NCI-H146 (cell line): ENCODE data around the gene ATP8B3.

Experiments used
- DNase-seq: peaks from one replicate; lab custom pipeline; 2025; lab: John Stamatoyannopoulos, UW

The ATP8B3 gene, protein sequence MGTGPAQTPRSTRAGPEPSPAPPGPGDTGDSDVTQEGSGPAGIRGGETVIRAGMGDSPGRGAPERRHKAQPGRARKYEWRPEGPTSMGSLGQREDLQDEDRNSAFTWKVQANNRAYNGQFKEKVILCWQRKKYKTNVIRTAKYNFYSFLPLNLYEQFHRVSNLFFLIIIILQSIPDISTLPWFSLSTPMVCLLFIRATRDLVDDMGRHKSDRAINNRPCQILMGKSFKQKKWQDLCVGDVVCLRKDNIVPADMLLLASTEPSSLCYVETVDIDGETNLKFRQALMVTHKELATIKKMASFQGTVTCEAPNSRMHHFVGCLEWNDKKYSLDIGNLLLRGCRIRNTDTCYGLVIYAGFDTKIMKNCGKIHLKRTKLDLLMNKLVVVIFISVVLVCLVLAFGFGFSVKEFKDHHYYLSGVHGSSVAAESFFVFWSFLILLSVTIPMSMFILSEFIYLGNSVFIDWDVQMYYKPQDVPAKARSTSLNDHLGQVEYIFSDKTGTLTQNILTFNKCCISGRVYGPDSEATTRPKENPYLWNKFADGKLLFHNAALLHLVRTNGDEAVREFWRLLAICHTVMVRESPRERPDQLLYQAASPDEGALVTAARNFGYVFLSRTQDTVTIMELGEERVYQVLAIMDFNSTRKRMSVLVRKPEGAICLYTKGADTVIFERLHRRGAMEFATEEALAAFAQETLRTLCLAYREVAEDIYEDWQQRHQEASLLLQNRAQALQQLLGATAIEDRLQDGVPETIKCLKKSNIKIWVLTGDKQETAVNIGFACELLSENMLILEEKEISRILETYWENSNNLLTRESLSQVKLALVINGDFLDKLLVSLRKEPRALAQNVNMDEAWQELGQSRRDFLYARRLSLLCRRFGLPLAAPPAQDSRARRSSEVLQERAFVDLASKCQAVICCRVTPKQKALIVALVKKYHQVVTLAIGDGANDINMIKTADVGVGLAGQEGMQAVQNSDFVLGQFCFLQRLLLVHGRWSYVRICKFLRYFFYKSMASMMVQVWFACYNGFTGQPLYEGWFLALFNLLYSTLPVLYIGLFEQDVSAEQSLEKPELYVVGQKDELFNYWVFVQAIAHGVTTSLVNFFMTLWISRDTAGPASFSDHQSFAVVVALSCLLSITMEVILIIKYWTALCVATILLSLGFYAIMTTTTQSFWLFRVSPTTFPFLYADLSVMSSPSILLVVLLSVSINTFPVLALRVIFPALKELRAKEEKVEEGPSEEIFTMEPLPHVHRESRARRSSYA (N-terminal part only)

DNA sequence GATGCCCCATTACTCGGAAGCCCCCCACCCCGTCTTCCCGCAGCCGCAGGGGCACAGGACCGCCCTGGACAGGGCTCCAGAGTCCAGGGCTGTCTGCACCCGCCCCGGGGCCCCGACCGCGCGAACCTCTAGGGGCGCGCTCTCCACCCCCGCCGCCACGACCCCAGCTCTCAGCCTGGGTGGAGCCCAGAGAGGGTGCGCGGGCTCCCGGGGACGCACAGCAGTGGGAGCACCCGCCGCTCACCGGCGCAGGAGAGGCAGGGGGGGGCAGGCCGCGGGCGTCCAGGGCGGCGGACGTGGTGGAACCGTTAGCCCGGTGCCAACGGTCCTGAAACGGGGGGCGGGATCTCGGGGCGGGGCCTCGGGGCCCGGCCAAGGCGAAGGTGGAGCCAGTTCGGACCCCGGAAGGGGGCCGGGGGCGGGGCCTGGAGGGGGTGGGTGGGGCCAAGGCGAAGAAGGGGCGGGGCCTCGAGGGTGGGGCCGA lies at the start of gene ATP8B3:
Gene ATP8B3, minus strand, starts transcription at position 335 of the 484 bp plus-strand sequence. CDS start 540 bp downstream, outside the sequence.
- no peak for DNase-seq

DNA sequence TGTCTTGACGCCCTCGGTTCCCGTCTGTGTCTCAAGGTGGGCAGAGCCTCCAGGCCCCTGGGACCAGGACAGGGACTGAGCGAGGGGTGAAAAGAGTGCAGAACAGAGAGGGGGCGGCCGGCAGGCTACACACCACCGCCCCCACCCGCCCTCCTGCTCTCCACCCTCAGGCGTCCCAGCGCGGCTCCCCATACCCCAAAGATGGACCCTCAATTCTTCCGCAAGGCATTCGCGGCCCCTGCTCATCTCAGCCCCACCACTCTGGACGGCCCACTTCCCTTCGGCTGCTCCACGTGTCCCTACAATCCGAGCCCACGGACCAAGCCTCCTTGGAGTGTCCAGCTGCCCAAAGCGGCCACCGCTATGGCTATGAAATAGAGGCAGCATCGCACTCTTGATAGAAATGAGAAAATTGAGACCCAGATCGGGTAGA lies 49.5 kb upstream of the ATP8B3 start:
- no peak for DNase-seq

DNA sequence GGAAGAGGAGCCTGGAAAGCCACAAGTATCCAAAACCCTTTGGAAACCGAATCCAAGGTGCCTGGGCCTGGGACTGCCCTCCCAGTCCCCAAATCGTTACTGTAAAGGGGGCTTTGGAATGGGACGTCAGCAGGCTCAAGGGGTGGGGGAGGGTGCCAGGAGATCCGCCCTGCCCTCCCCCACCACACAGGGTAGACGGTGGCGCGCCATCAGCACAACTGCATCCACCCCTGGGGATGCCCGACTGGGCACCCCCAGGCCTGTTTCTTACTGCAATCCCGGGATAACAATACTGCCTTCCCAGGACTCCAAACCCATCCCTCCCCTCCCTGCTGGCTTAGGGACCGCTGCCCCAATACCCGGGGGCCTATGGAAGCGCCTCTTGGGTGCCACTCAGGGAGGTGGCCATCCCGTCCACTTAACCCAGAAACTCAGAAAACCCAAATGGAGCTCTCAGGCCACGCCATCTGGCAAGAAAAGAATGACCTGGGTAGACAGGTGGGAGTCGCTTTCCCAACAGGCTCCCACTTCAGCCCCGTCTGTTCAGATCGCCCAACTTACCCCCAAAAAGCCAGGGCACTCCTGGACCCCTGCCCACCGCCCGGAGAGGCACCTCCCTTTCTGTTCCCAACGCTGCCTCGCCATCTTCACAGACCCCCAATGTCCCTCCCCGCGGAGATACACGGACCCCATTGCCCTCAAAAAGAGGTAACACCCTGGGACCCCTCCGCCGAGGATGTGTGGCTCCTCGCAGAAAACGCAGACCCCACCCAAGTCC lies 48.9 kb upstream of the ATP8B3 start:
- no peak for DNase-seq

DNA sequence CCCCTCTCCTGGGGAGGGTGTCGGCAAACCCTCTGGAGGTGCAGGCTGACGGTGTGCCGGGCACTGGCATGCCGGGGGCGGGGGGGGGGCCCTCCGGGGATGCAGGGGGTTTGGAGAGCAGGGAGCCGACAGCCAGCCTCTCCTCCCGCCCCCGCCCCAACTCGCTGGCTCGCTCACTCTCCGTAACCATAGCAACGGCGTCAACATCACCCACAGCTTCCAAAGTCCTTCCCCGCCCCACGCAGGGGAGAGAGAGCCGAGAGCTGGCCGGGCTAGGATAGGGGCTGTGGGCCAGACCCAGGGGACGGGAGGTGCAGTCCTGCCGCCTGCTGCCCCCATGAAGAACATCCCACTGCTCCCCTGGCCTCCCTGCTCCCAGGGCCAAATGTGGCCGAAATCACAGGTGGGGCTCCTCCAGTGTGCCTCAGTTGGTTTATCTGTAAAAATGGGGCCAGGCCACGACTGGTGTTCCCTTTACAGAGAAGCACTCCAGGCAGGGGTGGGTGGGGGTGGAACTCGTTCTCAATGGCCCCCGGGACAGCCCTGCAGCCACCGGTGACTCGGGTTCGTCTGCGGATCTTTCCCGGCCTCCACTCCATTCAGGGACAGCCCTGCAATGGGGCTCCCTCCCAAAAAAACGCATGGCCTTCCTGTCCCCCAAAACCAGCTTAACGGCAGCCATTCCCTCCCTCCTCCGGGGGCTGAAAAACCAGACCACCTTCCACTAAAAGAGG lies 48.1 kb upstream of the ATP8B3 start:
- DNase-seq = no peak

DNA sequence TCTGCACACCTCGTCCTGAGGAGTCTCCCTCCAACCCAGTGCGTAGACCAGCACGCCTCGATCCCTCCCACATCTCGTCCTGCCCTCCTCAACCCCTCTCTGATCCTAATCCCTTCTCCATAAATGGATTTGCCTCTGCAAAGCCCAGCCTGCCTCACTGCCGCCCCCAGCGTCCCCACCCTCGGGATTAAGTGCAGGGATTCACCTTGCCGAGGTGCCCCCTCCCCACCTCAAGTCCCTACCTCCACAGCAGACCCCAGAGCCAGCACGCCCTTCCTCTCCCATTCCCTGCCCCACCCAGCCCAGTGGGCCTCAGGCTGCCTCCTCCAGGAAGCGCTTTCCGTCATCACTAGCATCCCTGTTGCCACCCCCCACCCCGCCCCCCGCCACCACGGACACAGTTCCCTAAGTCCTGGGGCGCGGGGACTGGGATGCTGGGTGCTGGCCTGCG lies 47.3 kb upstream of the ATP8B3 start:
- DNase-seq = no peak

DNA sequence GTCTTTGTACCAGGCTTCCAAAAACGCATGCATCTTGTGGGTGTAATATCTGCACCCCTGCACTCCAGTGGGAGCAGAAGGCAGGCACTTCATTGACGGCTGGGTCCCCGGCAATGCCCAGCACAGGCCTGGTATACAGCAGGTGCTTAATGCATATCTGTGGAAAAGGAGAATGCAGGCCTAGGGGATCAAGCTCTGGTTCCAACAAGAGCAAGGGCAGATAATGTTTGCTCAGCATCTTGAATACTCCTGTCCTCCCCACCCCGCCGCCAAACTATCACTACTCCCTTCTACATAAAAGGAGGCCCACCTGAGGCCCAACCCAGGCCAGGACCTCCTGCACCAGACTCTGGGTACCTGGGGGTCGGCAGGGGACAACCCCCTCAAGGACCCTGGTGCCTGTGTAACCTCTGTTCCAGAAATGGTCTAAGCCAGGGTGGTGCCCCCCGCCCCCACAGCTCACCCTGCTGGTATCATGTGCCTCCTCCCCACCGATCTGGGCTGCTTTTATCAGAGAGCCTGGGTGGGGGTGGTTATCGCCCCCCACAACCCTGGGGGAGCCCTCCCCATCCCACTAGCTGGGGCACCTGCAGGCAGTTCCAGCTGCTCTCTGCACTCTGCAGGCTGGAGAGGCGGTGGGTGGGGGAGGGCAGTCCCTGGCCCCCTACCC lies 46.5 kb upstream of the ATP8B3 start:
- DNase-seq = no peak

DNA sequence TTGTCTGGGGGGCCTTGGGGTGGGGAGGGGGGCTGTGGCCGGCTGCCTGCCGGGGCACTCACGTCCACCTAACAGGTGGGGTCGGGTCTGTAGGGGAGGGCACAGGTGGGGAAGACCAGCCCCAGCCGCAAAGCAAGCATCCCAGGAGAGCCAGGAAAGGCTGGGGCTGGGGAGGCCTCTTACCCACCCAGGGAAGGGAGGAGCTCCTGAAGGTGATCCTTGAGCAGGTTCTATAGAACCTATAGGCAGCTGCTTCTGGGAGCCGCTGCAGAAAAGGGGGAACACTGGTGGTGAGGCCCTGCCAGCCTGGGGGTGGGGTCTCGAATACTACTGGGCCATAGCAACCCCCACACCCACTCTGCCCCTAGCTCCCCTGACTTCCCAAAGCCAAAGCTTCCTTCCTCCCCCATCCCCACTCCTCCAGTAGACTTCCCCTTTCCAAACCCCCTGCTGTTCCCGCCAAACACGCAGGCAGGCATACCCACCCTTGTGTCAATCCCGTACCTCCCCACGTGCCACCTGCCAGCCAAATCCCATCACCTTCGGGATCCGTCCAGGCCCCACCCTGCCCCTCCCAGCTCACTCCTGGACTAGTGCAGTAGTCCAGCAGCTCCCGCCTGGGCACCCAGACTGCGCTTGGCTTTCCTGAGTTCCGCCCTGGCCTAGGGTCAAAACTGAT lies 45.7 kb upstream of the ATP8B3 start:
- DNase-seq = no peak

DNA sequence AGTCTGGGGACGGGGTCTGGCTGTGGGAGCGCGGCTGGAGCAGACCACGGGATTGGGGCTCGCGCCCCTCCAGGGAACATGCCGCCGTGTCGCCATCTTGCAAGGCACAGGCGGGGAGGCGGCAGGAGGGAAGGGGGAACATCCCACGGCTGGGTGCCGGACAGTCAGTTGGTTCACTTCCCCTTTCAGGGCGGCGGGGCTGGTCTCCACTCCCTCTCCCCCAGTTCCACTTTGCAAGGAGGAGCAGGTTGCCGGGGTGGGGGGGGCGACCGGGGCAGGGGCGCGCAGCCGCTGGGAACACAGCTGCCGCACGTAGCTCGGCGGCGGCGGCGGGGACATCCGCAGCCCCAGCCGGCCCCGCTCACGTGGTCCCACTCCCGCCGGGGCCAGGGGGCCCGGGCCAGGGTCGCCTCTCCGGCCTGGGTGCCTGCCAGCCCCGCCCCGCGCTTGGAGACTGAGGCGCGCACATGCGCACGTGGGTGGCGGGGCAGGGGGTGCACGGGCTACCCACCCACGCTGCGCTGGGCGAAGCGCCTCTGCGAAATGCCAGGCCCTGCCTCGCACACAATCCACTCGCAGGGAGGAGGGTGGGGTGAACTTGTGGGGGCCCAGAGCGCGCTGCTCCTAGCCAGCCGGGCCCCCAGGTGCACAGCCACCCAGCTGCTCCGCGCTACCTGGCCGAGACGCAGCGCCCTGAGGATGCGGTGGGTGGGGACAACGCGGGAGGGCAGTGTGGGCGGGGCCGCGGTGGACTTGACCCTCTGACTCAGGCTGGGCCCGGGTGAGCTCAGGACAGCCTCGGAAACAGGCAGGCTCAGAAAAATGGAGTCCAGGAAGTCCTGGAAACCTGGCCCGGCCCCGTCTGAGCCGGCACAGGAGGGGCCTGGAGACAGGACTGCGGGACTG lies 44.9 kb upstream of the ATP8B3 start:
- DNase-seq = no peak

DNA sequence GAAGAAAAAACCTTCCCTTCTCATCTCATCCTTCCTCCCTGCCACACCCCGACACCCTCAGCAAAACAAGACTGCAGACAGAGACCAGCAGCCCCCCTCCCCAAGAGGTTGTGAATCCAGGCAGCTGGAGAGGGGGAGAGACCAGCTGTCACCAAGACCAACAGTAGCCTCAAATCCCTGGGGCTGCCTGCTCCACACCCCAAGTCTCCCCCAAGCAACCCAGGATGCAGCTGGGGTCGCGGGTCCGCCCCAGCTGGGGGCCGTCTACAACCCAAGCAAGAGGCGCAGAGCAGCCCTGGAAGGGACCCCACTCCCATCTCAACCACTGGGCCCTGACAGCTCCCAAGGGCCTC lies 44.2 kb upstream of the ATP8B3 start:
- DNase-seq = no peak

DNA sequence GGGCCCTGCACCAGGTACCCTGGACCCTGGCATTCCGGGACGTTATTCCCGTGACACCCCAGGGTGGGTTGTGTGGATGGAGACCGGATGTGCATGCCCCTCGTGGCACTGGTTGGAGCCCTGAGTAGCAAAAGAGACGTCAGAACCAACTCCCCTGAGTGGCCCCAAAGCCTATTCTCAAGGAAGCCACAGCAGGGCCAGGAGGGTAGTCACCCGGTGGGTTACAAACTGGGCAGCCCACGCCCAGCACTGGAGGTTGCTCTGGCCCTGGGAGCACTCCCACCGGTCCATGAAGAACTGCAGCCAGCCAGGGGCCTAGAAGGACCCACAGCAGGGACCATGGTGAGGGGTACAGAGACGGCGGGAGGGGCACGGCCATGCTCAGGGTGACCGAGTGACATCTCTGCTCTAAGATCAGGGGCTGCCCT lies 43.8 kb upstream of the ATP8B3 start:
- DNase-seq = no peak

DNA sequence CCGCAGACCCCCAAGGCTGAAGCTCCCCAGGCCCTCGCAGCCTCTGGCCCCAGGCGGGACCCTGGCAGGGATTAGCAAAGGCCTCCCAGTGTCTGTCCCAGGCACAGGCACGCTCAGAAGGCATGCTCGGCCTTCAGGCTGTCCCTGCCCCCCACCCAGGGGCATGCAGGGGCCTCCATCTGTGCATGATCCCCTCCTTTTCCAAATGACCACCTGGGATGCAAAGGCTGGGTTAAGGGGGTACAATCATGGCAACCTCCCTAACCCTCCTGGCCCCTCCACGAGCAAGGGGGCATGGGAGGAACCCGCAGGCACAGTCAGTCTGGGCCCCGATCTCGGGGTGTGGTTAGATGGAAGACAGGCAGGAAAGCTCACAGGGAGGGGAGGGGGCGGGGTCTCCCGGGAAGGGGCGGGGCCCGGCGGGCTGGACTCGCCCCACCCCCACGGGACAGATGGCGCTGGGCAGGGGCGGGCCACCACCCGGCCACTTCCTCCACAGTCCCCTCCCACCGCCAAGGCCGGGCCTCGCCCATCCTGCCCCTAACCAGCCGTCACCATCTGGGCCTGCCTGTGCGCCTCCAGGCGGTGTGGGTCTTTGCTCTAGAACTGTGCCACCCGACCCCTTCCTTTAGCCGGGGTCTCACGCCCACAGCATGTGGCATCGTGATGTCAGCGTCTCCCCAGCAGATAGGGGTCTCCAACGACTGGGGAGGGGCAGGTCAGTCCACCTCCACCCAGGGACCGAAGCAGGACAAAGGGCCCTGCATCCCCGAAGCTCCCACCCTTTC lies 43.2 kb upstream of the ATP8B3 start:
- DNase-seq = no peak

DNA sequence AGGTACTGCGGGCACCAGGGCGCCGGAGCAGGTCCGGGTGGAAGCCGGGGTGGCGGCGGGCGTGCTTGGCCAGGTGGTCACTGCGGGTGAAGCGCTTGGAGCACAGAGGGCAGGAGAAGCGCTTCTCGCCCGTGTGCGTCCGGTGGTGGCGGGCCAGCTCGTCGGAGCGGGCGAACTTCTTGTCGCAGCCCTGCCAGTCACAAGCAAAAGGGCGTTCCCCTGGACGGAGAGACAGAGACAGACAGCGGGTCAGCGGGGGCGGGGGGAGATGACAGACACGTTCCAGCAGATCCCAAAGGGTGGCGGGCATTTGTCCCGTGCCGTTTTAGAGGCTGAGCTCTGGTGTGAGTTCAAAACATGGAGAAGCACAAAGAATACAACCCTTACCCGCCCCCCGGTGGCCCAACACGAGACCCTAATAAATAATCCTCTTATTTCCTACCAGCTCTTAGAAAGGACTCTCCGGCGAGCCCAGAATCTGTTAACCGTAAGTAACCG lies 42.5 kb upstream of the ATP8B3 start:
- DNase-seq = no peak

DNA sequence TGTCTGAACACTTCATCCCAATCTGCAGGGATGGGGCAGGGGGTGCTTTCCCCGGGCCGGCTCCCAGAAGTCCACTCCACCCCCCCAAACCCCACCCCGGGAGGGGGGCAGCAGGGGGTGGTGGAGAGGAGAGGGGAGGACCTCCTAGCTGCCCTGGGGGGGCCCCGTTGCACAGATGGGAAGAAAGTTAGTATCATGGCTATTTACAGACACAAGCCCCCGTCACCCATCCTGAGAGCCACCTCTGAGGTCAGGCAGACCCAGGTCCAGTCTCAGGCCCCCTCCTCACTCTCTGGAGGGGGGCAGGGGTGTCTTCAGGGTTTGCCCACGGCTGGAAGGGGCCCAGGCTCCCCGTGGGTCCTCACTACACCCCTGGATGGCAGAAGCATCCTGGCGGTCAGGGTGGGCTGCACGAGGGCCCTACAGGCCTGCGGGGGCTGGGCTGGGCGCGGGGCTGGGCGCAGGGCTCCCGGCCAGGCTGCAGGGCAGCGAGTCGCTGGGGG lies 42.0 kb upstream of the ATP8B3 start:
- no peak for DNase-seq

DNA sequence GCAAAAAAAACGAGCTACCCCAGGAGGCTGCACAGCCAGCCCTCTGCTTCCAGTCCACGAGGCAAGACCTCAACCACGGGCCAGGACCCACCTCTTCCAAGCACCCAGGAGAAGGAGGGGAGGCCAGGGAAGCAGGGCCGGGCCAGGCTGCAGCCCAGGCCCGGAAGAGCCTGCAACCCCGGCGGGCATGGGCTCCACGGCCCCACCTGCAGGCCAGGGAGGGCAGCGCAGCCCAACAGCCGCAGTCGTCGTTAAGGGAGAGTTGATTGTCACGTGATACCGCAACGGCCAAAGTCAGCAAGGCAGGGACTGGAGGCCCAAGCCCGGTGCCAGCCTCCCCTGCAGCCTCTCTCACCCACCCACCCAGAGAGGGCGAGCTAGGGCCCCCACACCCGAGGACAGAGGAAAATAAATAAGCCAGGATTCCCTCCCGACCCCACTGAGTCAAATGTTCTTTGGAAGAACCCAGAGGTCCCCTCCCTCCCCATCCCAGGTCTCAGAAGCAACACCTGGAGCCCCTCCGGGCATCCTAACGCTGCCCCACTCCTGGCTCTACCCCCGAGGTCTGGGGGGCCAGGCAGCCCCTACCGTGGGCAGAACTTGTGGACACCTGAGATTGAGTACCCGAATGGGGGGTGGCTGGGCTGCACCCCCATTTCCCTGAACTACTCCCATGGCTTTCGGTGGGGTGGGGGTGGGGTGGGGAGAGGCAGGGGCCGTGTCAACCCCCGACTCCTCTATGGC lies 41.4 kb upstream of the ATP8B3 start:
- peak; percentile 48 for DNase-seq

DNA sequence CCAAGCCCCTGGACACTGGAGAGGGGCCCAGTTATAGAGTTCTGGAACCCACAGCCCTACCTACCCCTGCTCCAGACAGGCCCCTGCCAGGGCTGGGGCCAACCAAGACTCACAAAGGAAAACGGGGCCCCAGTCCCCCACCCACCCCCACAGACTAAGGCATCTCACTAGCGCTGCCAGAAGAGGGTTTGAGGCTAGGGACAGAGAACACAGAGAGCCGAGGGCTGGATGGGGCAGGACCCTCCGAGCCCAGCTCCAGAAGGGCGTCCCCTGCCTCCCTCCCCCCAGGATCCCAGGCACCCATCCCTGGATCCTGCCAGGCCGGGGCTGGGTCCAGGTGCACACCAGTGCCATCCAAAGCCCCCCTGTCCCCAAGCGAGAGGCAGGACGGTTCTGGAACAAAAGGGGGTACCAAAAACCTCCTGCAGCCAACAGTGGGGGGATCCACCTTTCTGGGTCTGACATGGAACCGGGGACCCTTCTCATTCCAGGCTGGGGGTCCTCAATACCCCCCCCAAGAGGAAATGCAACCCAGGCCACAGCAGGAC lies 40.6 kb upstream of the ATP8B3 start:
- no peak for DNase-seq
